ENCODE results near the gene STAG1.
"Not testable (repeated sequence)": the region's sequence is repeated elsewhere in the genome, so short reads cannot be mapped to it uniquely, and the experiment has no call there.

Gene STAG1

GRCh38 chr3:136485777-136486176, 266.4 kb downstream of the STAG1 start:
- DNase-seq, result no peak

DNA sequence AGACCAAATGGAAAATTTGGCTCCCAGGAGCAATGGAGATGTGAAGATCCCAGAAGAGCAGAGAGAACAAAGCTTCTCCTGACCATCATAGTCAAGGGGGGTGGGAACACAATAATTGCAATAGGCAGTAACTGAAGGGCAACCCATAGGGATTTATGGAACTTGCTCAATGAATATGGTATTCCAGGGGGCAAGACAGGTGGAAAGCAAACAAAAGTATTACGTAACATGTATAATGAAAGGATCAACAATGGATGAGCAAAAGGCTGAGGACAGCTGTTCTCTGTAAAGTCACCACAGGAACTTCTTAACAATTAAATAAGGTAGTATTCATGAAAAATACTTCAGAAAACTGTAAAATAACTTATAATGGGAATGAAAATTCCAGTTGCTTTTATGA, 275.9 kb downstream of the STAG1 start:
- no peak for DNase-seq

- not testable (repeated sequence) for DNase-seq
Measured at GRCh38 chr3:136474876-136475275, 277.3 kb downstream of the STAG1 start.

DNA sequence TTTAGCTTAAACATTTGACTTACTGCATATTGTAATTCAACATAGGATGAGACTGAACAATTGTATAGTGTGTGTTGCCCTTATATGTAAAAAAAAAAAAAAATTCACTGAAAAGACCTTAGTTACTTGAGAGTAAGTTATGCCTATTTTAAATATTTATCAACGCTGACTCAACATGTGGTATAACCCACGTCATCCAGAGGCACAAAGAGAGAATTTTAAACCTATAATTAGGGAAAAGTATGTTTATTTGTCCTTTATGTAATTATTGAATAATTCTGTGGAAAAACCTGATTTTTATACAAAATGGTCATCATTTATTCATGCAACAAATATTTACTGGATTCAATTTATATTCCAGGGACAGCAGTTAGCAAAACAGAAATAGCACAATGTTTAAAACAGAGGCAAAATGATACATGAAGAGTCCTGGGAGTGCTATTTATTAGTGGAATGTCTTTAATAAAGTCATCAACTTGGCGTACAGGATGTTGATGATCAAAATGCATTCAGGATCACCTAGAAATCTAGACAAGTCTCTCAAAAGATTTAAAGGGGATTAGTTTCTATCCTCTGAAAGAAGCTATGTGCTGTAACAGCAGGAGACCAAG, 278.4 kb downstream of the STAG1 start:
- DNase-seq, result no peak

GRCh38 chr3:136465296-136465695, 286.9 kb downstream of the STAG1 start:
- no peak for DNase-seq

GRCh38 chr3:136464502-136464901, 287.7 kb downstream of the STAG1 start:
- no peak for DNase-seq

DNA sequence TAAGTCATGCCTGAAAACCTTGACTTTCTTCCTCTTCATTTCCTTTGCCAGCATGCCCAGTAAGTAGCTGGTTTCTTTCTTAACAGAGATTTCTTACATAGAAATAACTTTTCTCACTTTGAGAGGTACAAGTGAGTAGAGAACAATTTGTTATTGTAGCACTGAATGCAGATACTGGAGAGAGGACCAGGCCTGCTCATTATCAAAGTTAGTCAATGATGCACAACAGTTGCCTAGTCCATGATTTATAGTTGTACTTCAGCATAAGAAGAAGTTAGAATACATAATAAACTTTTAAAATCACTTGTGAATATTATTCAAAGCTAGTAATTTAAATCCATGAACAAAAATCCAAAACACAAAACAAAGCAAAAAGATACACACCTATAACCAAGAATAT, 289.0 kb downstream of the STAG1 start:
- DNase-seq, result no peak

DNA sequence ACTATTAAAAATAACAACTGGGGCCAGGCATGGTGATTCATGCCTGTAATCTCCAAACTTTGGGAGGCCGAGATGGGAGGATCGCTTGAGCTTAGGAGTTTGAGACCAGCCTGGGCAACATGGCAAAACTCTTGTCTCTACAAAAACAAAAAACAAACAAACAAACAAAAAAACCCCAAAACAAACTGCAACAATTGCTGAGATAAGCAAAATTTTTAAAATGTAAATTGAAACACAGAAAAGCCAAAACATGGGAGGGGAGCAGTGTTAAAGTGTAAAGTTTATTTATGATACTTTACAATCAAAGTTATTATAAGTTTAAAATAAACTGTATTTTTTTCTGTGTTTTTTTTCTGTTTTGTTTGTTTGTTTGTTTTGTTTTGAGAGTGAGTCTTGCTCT, 294.4 kb downstream of the STAG1 start:
- no peak for DNase-seq

DNA sequence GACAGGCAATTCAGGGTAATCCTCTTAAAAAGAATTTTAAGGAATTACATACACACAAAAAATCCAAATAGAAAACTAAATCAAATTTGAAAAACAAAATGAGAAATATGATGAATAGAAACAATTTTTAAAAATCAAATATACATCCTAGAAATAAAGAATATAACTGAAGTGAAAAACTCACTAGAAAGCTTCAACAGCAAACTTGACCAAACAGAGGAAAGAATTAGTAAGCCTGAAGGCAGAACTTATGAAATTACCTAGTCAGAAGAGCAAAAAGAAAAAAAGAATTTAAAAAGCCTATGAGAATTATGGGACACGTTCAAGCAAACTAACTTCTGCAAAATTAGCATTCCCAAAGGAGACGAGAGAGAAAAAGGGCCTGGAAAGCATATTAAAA, 296.0 kb downstream of the STAG1 start:
- DNase-seq, result no peak

DNA sequence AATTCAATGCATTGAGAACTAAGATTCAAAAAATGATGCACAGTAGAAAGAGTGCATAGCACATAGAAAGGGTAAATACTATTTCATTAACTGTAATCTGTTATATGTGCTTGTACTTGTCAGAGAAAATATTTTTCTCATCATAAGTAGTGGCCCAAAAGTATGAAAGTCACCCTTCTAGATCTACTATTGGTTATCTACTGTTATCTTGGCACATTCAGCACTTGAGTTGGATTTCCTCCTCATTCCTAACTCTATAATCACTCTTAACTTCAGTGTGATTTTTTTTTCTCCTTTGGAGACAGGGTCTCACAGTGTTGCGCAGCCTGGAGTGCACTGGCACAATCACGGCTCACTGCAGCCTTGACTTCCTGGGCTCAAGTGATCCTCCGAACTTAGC, 307.6 kb downstream of the STAG1 start:
- DNase-seq, result no peak

- DNase-seq, result no peak
Measured at GRCh38 chr3:136437043-136437442, 315.1 kb downstream of the STAG1 start.

- DNase-seq, result no peak
Measured at GRCh38 chr3:136434429-136434828, 317.7 kb downstream of the STAG1 start.

DNA sequence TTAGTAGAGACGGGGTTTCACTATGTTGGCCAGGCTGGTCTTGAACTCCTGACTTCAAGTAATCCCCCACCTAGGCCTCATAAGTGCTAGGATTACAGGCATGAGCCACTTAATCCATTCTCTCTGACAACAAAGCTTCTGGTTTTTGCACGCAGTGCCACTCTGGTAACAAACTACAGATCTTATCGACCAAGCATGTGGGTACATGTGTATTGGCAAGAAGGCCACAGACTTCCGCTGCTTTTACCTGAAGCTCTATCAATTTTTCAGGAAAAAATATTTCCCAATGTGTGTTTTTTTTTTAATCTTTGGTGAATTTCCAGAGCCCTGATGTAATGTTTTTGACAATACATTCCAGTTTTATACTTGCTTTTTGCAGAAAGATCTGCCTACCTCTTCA, 319.5 kb downstream of the STAG1 start:
- no peak for DNase-seq

GRCh38 chr3:136428167-136428566, 324.0 kb downstream of the STAG1 start:
- DNase-seq, result no peak

DNA sequence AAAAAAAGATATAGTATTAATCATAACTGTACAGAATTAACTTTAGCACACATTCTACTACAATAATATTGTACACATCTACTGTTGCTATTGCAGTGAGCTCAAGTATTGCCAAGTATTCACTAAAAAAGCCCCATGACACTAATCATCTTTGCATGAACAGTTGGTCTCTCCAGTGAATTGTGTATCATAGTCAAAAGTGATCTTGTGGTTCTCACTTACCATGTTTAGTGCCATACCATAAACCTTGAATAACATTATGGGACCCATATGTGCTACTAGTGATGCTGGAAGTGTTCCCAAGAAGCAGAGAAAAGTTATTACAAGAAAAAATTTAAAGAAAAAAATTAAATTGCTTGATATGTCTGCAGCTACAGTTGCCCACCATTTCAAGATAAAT, 324.9 kb downstream of the STAG1 start:
- no peak for DNase-seq

DNA sequence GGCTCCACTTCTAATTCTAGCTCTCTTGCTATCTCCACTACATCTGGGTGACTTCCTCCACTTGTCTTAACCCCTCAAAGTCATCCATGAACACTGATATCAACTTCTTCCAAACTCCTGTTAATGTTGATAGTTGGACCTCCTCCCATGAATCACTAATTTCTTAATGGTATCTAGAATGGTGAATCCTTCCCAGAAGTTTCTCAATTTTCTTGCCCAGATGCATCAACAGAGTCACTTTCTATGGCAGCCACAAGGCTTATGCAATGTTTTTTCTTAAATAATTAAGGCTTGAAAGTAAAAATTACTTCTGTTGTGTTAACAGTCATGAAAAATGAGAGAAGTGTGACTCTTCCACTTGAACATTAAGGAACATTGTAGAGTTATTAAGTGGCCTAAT, 337.7 kb downstream of the STAG1 start:
- no peak for DNase-seq

DNA sequence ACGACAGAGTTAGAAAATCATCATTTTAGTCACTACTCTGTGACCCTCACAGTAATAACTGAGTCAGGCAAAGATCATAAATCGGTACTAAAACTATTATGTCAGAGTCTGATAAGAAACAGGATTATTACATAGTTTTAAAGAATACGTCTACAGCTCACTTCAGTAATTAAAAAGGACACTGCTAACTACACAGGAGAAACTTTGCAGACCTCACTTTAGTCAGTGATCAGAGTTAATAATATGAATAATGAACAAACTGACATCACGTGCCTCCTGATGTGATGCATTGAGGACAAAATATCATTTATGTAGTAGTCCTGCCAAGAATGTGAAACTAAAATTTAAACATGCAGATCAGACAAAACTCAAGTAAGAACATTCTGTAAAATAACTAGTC, 339.9 kb downstream of the STAG1 start:
- no peak for DNase-seq

DNA sequence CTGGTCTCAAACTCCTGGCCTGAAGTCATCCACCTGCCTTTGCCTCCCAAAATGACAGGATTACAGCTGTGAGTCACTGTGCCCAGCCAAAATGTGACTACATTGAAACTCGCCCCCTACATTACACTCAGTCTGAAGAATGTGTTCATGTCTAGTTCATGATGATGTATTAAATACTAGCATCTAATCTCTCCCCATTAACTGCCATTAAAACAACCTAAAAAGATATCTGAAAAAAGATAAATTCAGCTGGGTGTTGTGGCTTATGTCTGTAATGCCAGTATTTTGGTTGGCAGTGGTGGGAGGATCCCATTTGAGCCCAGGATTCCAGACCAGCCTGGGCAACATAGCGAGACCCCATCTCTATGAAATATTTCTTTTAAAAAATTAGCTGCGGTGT, 342.6 kb downstream of the STAG1 start:
- DNase-seq, result no peak

- no peak for DNase-seq
Measured at GRCh38 chr3:136404056-136404455, 348.1 kb downstream of the STAG1 start.

DNA sequence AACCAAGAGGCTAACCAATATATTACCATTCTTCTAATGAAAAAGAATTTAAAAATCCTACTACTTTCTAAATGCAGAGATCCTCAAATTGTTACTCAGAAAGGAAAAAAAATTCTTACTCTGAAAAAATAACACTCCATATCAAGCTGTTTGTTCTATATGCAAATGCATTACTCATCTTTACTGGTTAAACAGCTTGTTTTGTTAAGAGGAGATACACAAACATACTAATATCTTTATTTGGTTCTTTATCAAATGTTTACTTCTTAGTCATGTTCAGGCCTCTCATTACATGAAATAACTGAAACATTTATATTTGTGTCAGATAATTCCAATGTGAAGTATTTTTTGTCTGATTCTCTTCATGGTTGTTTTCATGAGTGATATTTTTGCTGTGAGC, 355.3 kb downstream of the STAG1 start:
- DNase-seq, result no peak

DNA sequence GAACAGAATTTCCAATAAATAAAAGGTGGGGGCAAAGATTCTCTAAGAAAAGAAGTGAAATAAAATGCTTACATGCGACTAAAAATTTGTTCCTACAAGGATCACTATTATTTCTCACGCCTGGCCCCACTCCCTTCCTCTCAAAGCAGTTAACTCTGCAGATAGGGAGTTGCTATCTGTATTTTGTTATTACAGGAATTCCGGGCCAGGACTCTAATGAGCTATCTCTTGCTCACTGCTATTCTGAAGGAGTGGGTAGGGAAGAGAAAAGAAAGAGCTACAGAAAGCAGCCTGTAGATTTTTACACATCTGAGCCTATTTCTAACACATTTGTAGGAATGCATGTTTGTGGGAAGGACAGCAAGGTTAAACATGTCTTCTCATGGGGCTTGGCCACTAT, 361.6 kb downstream of the STAG1 start:
- no peak for DNase-seq

- no peak for DNase-seq
Measured at GRCh38 chr3:136387031-136387430, 365.1 kb downstream of the STAG1 start.

DNA sequence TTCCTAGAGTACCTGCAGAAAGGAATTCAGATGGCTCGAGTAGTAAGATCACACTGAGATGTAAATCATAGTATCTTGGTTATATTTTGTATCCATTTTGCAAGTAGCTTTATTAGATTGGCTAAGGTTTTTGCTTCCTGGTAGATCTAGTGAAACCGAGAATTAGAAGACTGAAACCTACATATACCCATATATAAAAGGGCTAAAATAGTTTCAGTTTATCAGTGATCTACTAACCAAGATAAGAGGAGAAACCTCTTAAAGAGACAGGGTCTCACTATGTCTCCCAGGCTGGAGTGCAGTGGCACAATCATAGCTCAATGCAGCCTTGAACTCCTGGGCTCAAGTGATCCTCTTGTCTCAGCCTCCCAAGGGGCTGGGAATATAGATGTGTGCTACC, 366.7 kb downstream of the STAG1 start:
- DNase-seq, result no peak

- DNase-seq, result no peak
Measured at GRCh38 chr3:136381051-136381450, 371.1 kb downstream of the STAG1 start.

DNA sequence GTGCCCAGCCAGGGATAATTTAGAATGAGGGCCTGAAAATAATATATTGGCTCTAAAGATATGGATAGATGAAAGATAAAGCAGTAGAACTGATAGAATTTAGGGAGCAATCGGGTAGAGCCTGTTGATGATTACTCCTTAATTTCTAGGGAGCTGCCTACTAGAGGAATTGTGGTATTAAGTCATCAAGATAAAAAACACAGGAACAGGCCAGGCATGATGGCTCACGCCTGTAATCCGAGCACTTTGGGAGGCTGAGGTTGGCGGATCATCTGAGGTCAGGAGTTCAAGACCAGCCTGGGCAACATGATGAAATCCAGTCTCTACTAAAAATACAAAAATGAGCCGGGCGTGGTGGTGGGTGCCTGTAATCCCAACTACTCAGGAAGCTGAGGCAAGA, 371.6 kb downstream of the STAG1 start:
- no peak for DNase-seq

DNA sequence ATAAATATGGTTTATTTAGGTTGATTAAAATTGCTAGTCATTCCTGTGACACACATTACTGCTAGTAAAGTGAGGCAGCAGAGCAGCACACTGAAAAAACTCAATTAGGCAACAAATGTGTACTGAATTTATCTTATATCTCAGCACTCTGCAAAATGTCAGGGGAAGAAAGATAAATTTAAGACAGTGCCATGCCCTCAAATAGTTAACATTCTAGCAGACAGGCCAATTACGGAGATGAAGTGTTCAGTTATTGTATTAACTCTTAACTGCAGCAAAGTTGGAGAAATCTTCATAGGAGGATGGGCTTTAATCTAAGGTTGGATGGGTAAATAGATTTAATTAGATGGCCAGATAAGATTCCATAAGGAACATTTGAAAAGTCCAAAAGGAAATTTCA, 374.2 kb downstream of the STAG1 start:
- no peak for DNase-seq
